GM12878 (cell line): ENCODE results near the gene OVCA2. TPM values are rescaled to one million over a fixed set of nuclear protein-coding genes. Genes with fewer than 3 reads are reported as not detected.

Experiments used
- ATAC-seq: fragments of 200-7000 bp; cut with Tn5 transposase; 3 replicates; pipeline ENCODE4 v1.9.1; 2020; ENCODE audit warnings: mild to moderate bottlenecking, moderate library complexity
- BruUV-seq: library from RNA; stranded (reverse); fragments of 400-500 nt; replicated peaks from 2 replicates; lab custom pipeline; 2021; lab: Mats Ljungman, UMichigan
- CTCF ChIA-PET: fragments of 300-600 bp; sonication (Branson Sonifier 250); formaldehyde crosslinking; extraction: SDS; loops from one replicate; lab custom pipeline; 2021; ENCODE audit warnings: inconsistent platforms; lab: Yijun Ruan, JAX
- POLR2A ChIA-PET: fragments of 350-600 bp; formaldehyde crosslinking; extraction: SDS; loops from one replicate; lab custom pipeline; 2021; ENCODE audit warnings: inconsistent platforms; lab: Charles Lee
- RAD21 ChIA-PET: fragments of 300-600 bp; sonication (Branson Sonifier 250); formaldehyde crosslinking; loops from one replicate; lab custom pipeline; 2023; ENCODE audit warnings: antibody characterized with exemption; ENCODE audit not compliant: unreplicated experiment; lab: Charles Lee
- SMC1A ChIA-PET: fragments of 300-600 bp; sonication (Branson Sonifier 250); formaldehyde crosslinking; loops from one replicate; lab custom pipeline; 2023; ENCODE audit not compliant: unreplicated experiment, uncharacterized antibody; lab: Charles Lee
- DNase-seq: peaks from one replicate; pipeline ENCODE4 v3.0.0-alpha.2; 2011; ENCODE audit warnings: low read depth, low spot score
- FAIRE-seq: peaks from 3 replicates; lab custom pipeline; 2011; peaks lifted over from hg19 to GRCh38; lab: Jason Lieb, UNC
- H2AFZ ChIP-seq: 2 replicates; pipeline ENCODE4 v1.6.0; 2011; ENCODE audit warnings: low read depth, low read length, control low read depth; ENCODE audit not compliant: control insufficient read depth
- H3K27ac ChIP-seq: 2 replicates; pipeline ENCODE4 v1.5.1; 2011; ENCODE audit warnings: control low read depth; ENCODE audit not compliant: control insufficient read depth, insufficient read depth
- H3K27me3 ChIP-seq, 2 experiments: replicated peaks in 1 of 2; 2 replicates each; pipeline versions ENCODE4 v1.6.0 to v1.6.1; 2011; ENCODE audit warnings: low read length in 1 of 2; ENCODE audit not compliant: control insufficient read depth in 2 of 2, insufficient read depth in 2 of 2
- H3K36me3 ChIP-seq, 2 experiments: 2 replicates each; pipeline ENCODE4 v1.5.1; 2011; ENCODE audit warnings: low read length in 1 of 2; ENCODE audit not compliant: control insufficient read depth in 2 of 2, insufficient read depth in 2 of 2
- H3K4me1 ChIP-seq: 2 replicates; pipeline ENCODE4 v1.6.1; 2011; ENCODE audit warnings: mild to moderate bottlenecking, low read length, moderate library complexity, mixed read lengths; ENCODE audit not compliant: control insufficient read depth, insufficient read depth
- H3K4me2 ChIP-seq: 2 replicates; pipeline ENCODE4 v1.6.0; 2011; ENCODE audit warnings: control low read depth; ENCODE audit not compliant: control insufficient read depth, insufficient read depth
- H3K4me3 ChIP-seq: fragments of 200-600 bp; sonication (generic); 2 replicates; pipeline ENCODE4 v1.5.1; 2016
- H3K79me2 ChIP-seq: 2 replicates; pipeline ENCODE4 v1.6.0; 2011; ENCODE audit warnings: low read length; ENCODE audit not compliant: control insufficient read depth, insufficient read depth
- H3K9ac ChIP-seq: 2 replicates; pipeline ENCODE4 v1.8.0; 2011; ENCODE audit warnings: low read length, control low read depth, mixed read lengths; ENCODE audit not compliant: control insufficient read depth, insufficient read depth
- H3K9me3 ChIP-seq: replicated peaks from 3 replicates; pipeline ENCODE4 v1.5.1; 2011; ENCODE audit warnings: mild to moderate bottlenecking, low read length; ENCODE audit not compliant: control insufficient read depth, insufficient read depth
- H4K20me1 ChIP-seq: 2 replicates; pipeline ENCODE4 v1.6.0; 2011; ENCODE audit not compliant: control insufficient read depth, insufficient read depth
- NFXL1 ChIP-seq: fragments of 450-650 bp; IDR thresholded peaks from 2 replicates; pipeline ENCODE4 v1.6.1; 2017; ENCODE audit warnings: antibody characterized with exemption, mild to moderate bottlenecking, borderline replicate concordance
- POLR2AphosphoS5 ChIP-seq: IDR thresholded peaks from 2 replicates; pipeline ENCODE4 v1.6.1; 2011; ENCODE audit warnings: mild to moderate bottlenecking, low read length, inconsistent platforms
- RUNX3 ChIP-seq: IDR thresholded peaks from 2 replicates; pipeline ENCODE4 v1.6.1; 2012; ENCODE audit warnings: low read length, inconsistent platforms
- YBX1 ChIP-seq: fragments of 450-650 bp; IDR thresholded peaks from 2 replicates; pipeline ENCODE4 v1.6.1; 2016; ENCODE audit warnings: antibody characterized with exemption
- WGBS: methylation state at CpG from one replicate; pipeline ENCODE4 v1.1.6; 2016; ENCODE audit warnings: low lambda C conversion rate; ENCODE audit not compliant: insufficient replicate concordance, insufficient coverage; ENCODE audit errors: missing lambda C conversion rate; 5-methylcytosine and 5-hydroxymethylcytosine counted together
- in situ Hi-C: fragments of 300-500 bp; cut with MboI; formaldehyde crosslinking; loops from 9 replicates; pipeline ENCODE4 v1.14.3; 2018; ENCODE audit warnings: mixed read lengths
- intact Hi-C: fragments of 100-400 bp; cut with micrococcal nuclease; formaldehyde crosslinking; loops from one replicate; pipeline ENCODE4 v1.14.2; 2022; ENCODE audit not compliant: unreplicated experiment
- polyA plus RNA-seq, 11 experiments: library from polyadenylated mRNA; depleted of rRNA in 4 of 11; unstranded in 6 of 11; stranded (reverse) in 5 of 11; fragments of >200 nt; fragmentation: Nextera tagmentation in 4 of 11; fragmentation: Illumina TruSeq in 1 of 11; extraction: Ambion mirVana in 4 of 11; extraction: Trizol in 1 of 11; gene quantifications; 1 replicate in 1 of 11; 2 replicates in 10 of 11; pipeline versions ENCODE4 v1.2.1 to v1.2.3, GENCODE V29; 2011 to 2016; ENCODE audit warnings: inconsistent platforms in 2 of 11, missing spikeins in 2 of 11, low read depth in 1 of 11
- total RNA-seq, 4 experiments: library from RNA; depleted of rRNA in 3 of 4; stranded (reverse); fragments of >200 nt in 3 of 4; fragmentation: Illumina TruSeq in 1 of 4; extraction: Trizol in 1 of 4; gene quantifications; 2 replicates each; pipeline versions ENCODE4 v1.2.1 to v1.2.3, GENCODE V29; 2013 to 2021
- TF ChIP-seq, protein P1 (sequence below): fragments of 450-650 bp; IDR thresholded peaks from 2 replicates; pipeline ENCODE4 v1.6.1; 2016; ENCODE audit warnings: mild to moderate bottlenecking, moderate library complexity, borderline replicate concordance

The OVCA2 gene
- total and polyA plus RNA-seq, 10 of the 15 experiments (the other 5 are each of a cell fraction or from before 2014, with no cell fraction given) = 6.1 to 75.3 (median 40.7) TPM

DNA sequence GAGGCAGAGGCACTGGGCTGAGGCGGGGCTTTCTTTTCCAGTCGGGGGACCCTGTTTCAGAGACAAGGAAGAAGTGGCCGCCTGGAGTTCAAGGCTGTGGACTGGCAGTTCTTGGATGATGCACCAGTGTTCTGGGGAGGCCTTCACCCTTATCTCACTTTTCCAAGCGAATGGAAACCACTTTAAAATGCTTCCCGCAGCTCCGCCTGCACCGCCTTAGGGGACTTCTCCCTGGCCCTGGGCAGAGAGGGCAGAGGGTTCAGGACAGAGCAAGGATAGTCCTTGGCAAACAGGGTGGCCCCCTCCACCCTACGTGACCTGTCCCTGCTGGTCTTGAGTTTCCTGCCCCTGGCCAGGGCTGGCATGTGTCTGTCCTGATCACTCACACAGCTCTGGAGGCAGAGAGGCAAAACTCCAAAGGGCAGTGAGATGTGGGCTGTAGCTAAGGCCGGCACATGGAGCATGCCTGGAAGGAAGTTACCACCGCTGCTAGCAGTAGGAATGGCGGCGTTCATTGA is 37.3 kb upstream of the OVCA2 start:
- TF ChIP-seq POLR2AphosphoS5 = no peak
- no peak for TF ChIP-seq NFXL1
- TF ChIP-seq YBX1 = no peak
- no peak for TF ChIP-seq RUNX3
- TF ChIP-seq, protein P1, sequence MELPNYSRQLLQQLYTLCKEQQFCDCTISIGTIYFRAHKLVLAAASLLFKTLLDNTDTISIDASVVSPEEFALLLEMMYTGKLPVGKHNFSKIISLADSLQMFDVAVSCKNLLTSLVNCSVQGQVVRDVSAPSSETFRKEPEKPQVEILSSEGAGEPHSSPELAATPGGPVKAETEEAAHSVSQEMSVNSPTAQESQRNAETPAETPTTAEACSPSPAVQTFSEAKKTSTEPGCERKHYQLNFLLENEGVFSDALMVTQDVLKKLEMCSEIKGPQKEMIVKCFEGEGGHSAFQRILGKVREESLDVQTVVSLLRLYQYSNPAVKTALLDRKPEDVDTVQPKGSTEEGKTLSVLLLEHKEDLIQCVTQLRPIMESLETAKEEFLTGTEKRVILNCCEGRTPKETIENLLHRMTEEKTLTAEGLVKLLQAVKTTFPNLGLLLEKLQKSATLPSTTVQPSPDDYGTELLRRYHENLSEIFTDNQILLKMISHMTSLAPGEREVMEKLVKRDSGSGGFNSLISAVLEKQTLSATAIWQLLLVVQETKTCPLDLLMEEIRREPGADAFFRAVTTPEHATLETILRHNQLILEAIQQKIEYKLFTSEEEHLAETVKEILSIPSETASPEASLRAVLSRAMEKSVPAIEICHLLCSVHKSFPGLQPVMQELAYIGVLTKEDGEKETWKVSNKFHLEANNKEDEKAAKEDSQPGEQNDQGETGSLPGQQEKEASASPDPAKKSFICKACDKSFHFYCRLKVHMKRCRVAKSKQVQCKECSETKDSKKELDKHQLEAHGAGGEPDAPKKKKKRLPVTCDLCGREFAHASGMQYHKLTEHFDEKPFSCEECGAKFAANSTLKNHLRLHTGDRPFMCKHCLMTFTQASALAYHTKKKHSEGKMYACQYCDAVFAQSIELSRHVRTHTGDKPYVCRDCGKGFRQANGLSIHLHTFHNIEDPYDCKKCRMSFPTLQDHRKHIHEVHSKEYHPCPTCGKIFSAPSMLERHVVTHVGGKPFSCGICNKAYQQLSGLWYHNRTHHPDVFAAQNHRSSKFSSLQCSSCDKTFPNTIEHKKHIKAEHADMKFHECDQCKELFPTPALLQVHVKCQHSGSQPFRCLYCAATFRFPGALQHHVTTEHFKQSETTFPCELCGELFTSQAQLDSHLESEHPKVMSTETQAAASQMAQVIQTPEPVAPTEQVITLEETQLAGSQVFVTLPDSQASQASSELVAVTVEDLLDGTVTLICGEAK = no peak
- Histone ChIP-seq H4K20me1 (no peaks in the 10 kb centered on the region), H3K4me1 (no peaks in the 10 kb centered on the region), H3K27ac (no peak overlapping the region), H3K9me3 (no peaks in the 10 kb centered on the region), H3K27me3 (peaks cover 0 to 1% of the 10 kb centered on the region in 2 experiments; a peak in 1 of 4 replicates), H3K9ac (no peak overlapping the region), H3K4me2 (no peak overlapping the region), H3K4me3 (no peak overlapping the region), H2AFZ (no peak overlapping the region), H3K36me3 (no peaks in the 10 kb centered on the region), H3K79me2 (no peaks in the 10 kb centered on the region)
- DNase-seq (no peak), ATAC-seq (no peak), FAIRE-seq (no peak)
- ChIA-PET RAD21 (interaction anchor here (0.9 kb wide), 1 partner anchor 137 kb away, joined by 3 read pairs; no protein-coding TSS in a partner anchor), SMC1A (no interaction called here), CTCF (interaction anchor here (0.6 kb wide), 1 partner anchor 18 kb away, joined by 3 read pairs; no protein-coding TSS in a partner anchor), POLR2A (no interaction called here)
- in situ Hi-C loops (loop anchor here (25.0 kb wide), 1 partner anchor 92 kb away; no protein-coding TSS in a partner anchor), intact Hi-C loops (no loop called here)
- BruUV-seq = no TSS peak
- WGBS = 69% methylated on average over 12 of the region's 12 CpGs
